Fibroblast of lung (primary cell): ENCODE data around the gene SDHAF1. TPM values are rescaled to one million over a fixed set of nuclear protein-coding genes. Genes with fewer than 3 reads are reported as not detected.
A peak's percentile ranks its signal among the peaks of the same experiment; 100 is the strongest.

ENCODE experiments used
- DNase-seq, 2 donors: peaks; one replicate each; pipeline versions ENCODE4 v3.0.0 to v3.0.0-alpha.2; 2010; ENCODE audit warnings: low read depth in 2 of 2
- H2AFZ ChIP-seq: 2 replicates; pipeline ENCODE4 v1.5.1; 2012; ENCODE audit warnings: low read length, control low read depth, inconsistent platforms
- H3K27ac ChIP-seq: 2 replicates; pipeline ENCODE4 v1.5.1; 2011; ENCODE audit warnings: low read length, control low read depth; ENCODE audit not compliant: insufficient read depth
- H3K27me3 ChIP-seq: 2 replicates; pipeline ENCODE4 v1.5.1; 2011; ENCODE audit warnings: mild to moderate bottlenecking, low read length; ENCODE audit not compliant: control insufficient read depth, insufficient read depth
- H3K36me3 ChIP-seq: 2 replicates; pipeline ENCODE4 v1.5.1; 2011; ENCODE audit warnings: low read length; ENCODE audit not compliant: control insufficient read depth, insufficient read depth
- H3K4me1 ChIP-seq: 2 replicates; pipeline ENCODE4 v1.5.1; 2011; ENCODE audit warnings: low read length; ENCODE audit not compliant: control insufficient read depth, insufficient read depth; ENCODE audit errors: extremely low read depth
- H3K4me2 ChIP-seq: 2 replicates; pipeline ENCODE4 v1.5.1; 2011; ENCODE audit warnings: low read length, control low read depth; ENCODE audit not compliant: insufficient read depth; ENCODE audit errors: extremely low read depth
- H3K4me3 ChIP-seq, 4 experiments: fragments of 200-600 bp in 1 of 4; sonication (generic) in 1 of 4; replicated peaks in 1 of 4; 2 replicates each; pipeline ENCODE4 v1.5.1; 2011 to 2016; ENCODE audit warnings: low read length in 4 of 4, low read depth in 3 of 4, mild to moderate bottlenecking in 3 of 4, control low read depth in 2 of 4, inconsistent platforms in 1 of 4, mixed read lengths in 1 of 4; ENCODE audit not compliant: insufficient read depth in 1 of 4; ENCODE audit errors: control extremely low read depth in 1 of 4
- H3K79me2 ChIP-seq: 2 replicates; pipeline ENCODE4 v1.5.1; 2012; ENCODE audit warnings: mild to moderate bottlenecking, low read length, inconsistent platforms; ENCODE audit not compliant: control insufficient read depth, insufficient read depth
- H3K9ac ChIP-seq: 2 replicates; pipeline ENCODE4 v1.5.1; 2011; ENCODE audit warnings: mild to moderate bottlenecking, low read length, control low read depth; ENCODE audit not compliant: insufficient read depth
- H3K9me3 ChIP-seq: 2 replicates; pipeline ENCODE4 v1.5.1; 2012; ENCODE audit warnings: low read depth, low read length; ENCODE audit not compliant: control insufficient read depth, insufficient read depth
- H4K20me1 ChIP-seq: 2 replicates; pipeline ENCODE4 v1.5.1; 2011; ENCODE audit warnings: low read length; ENCODE audit not compliant: control insufficient read depth, insufficient read depth; ENCODE audit errors: extremely low read depth
- CTCF ChIP-seq, 2 donors: IDR thresholded peaks in 1 of 2; conservative IDR thresholded peaks in 1 of 2; 1 replicate in 1 of 2; 2 replicates in 1 of 2; pipeline ENCODE4 v1.5.1; 2011 to 2012; ENCODE audit warnings: low read length in 2 of 2, control low read depth in 1 of 2, inconsistent platforms in 1 of 2, low read depth in 1 of 2, mild to moderate bottlenecking in 1 of 2
- EZH2 ChIP-seq: IDR thresholded peaks from 2 replicates; pipeline ENCODE4 v1.5.1; 2012; ENCODE audit warnings: low read length, control low read depth, mild to moderate bottlenecking; ENCODE audit errors: missing control alignments
- polyA plus RNA-seq, 2 donors: library from polyadenylated mRNA; depleted of rRNA in 1 of 2; stranded (reverse) in 1 of 2; unstranded in 1 of 2; fragments of >200 nt; gene quantifications; 2 replicates each; pipeline ENCODE4 v1.2.1, GENCODE V29; 2011 to 2012; ENCODE audit warnings: missing spikeins in 1 of 2
- total RNA-seq: library from RNA; depleted of rRNA; stranded (reverse); fragments of >200 nt; gene quantifications from 2 replicates; pipeline ENCODE4 v1.2.1, GENCODE V29; 2014

The SDHAF1 gene
- total and polyA plus RNA-seq, 2 donors (not counting 1 experiment from before 2014, with no cell fraction given) = 6.4 to 7.8 TPM

- no peak overlapping the region for H3K4me3 ChIP-seq
- no peaks in the 10 kb centered on the region for H3K27me3 ChIP-seq
- no peak overlapping the region for H3K27ac ChIP-seq
- H3K36me3 ChIP-seq = peaks cover 21% of the 10 kb centered on the region
- no peaks in the 10 kb centered on the region for H3K9me3 ChIP-seq
- H3K4me1 ChIP-seq = no peaks in the 10 kb centered on the region
- DNase-seq = no peak
- H3K79me2 ChIP-seq = no peaks in the 10 kb centered on the region
- no peak overlapping the region for H2AFZ ChIP-seq
- TF ChIP-seq EZH2 = no peak
- TF ChIP-seq CTCF (conservative IDR thresholded peaks at IDR 0.05 in 1 of 2, IDR thresholded peaks at IDR 0.05 in 1 of 2; ENCODE audit: low read depth in 1 of 2, low read length in 2 of 2) = no peak
- no peak overlapping the region for H3K9ac ChIP-seq
- no peaks in the 10 kb centered on the region for H4K20me1 ChIP-seq
- no peak overlapping the region for H3K4me2 ChIP-seq
Measured at GRCh38 chr19:36028313-36029041, 33.5 kb downstream of the SDHAF1 start.

DNA sequence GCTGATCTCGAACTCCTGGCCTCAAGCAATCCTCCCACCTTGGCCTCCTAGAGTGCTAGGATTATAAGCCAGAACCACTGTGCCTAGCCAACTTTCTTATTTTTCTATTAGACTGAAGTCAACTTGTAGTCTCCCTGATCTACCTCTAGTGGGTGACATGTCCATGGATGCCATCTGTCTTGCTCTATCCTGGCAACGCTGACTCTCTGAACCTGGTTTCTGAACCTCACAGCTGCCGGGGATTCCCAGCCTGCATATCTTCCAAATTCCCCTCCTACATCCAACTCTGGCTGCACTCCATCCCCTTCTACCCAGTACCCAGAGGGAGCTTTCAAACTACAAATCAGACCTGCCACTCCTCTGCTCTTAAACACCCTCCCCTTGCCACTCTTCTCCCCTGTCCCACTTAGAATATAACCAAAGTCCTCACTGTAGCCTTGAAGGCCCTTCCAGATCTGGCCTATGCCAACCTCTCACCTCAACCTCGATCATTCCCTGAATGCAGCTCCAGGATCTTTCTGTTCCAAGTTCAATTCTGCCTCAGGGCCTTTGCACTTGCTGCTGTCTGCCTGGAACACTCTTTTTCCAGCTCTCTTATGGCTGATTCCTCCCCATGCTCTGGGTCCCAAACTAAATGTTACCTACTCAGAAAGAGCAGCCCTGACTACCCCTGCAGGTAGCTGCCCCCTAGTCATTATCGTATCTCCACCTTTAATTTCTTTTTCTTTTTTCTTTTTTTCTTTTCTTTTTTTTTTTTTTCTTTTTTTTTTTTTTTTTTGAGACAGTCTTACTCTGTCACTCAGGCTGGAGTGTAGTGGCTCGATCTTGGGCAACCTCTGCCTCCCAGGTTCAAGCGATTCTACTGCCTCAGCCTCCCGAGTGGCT, 35.5 kb downstream of the SDHAF1 start:
- Histone ChIP-seq H3K4me1 (no peaks in the 10 kb centered on the region), H4K20me1 (no peaks in the 10 kb centered on the region), H2AFZ (no peak overlapping the region), H3K9me3 (no peaks in the 10 kb centered on the region), H3K4me2 (no peak overlapping the region), H3K4me3 (no peak overlapping the region), H3K9ac (no peak overlapping the region), H3K27ac (no peak overlapping the region), H3K27me3 (no peaks in the 10 kb centered on the region), H3K79me2 (no peaks in the 10 kb centered on the region), H3K36me3 (peaks cover 12% of the 10 kb centered on the region)
- TF ChIP-seq CTCF (conservative IDR thresholded peaks at IDR 0.05 in 1 of 2, IDR thresholded peaks at IDR 0.05 in 1 of 2; ENCODE audit: low read depth in 1 of 2, low read length in 2 of 2) = no peak
- no peak for TF ChIP-seq EZH2
- DNase-seq = peak in 1 of 2 donors; percentile 11

DNA sequence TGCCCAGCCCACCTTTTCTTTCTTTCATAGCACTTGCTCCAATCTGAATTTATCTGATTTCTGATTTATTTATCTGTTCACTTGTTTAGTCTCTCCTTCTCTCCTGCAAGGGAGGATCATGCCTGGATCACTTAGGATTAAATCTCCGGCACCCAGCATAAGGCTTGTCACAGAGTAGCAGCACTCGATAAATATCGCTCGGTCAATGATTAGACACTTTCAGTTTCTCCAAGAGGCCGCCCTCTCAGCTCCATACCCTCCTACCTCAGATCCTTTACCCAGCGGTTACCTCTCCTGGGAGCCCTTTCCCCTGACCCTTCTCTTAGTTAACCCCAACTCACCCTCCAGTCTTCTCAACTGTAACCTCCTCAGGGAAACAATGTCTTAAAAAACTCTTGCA, 36.3 kb downstream of the SDHAF1 start:
- DNase-seq = no peak
- H3K79me2 ChIP-seq = no peaks in the 10 kb centered on the region
- H3K4me3 ChIP-seq = peak overlapping the region in 1 of 4 experiments; percentile 84
- no peak overlapping the region for H3K27ac ChIP-seq
- no peak overlapping the region for H2AFZ ChIP-seq
- no peaks in the 10 kb centered on the region for H3K4me1 ChIP-seq
- no peaks in the 10 kb centered on the region for H3K27me3 ChIP-seq
- H3K4me2 ChIP-seq = no peak overlapping the region
- peaks cover 9% of the 10 kb centered on the region for H3K36me3 ChIP-seq
- no peak overlapping the region for H3K9ac ChIP-seq
- TF ChIP-seq EZH2 = no peak
- no peak for TF ChIP-seq CTCF (conservative IDR thresholded peaks at IDR 0.05 in 1 of 2, IDR thresholded peaks at IDR 0.05 in 1 of 2; ENCODE audit: low read depth in 1 of 2, low read length in 2 of 2)
- H3K9me3 ChIP-seq = no peaks in the 10 kb centered on the region
- no peaks in the 10 kb centered on the region for H4K20me1 ChIP-seq
